Ascending aorta (tissue), 2 donors: ENCODE data around the gene TMEM256. TPM values are rescaled to one million over a fixed set of nuclear protein-coding genes. Genes with fewer than 3 reads are reported as not detected.

Experiments
- DNase-seq, 2 donors: peaks; one replicate each; pipeline ENCODE4 v3.0.0-alpha.2; 2019; ENCODE audit warnings: low spot score in 2 of 2
- H3K27ac ChIP-seq, 2 donors: fragments of 200-600 bp; sonication (generic); one replicate each; pipeline ENCODE4 v1.5.1; 2016 to 2017; ENCODE audit warnings: mild to moderate bottlenecking in 1 of 2
- H3K27me3 ChIP-seq: fragments of 200-600 bp; sonication (generic); one replicate; pipeline ENCODE4 v1.5.1; 2017
- H3K36me3 ChIP-seq, 2 donors: fragments of 200-600 bp; sonication (generic); one replicate each; pipeline ENCODE4 v1.5.1; 2016
- H3K4me1 ChIP-seq, 2 donors: fragments of 200-600 bp; sonication (generic); one replicate each; pipeline ENCODE4 v1.5.1; 2016 to 2017; ENCODE audit warnings: mild to moderate bottlenecking in 1 of 2
- H3K4me3 ChIP-seq, 2 donors: fragments of 200-600 bp; sonication (generic); one replicate each; pipeline ENCODE4 v1.5.1; 2016 to 2017; ENCODE audit warnings: mild to moderate bottlenecking in 1 of 2
- H3K9me3 ChIP-seq, 2 donors: fragments of 200-600 bp; sonication (generic); one replicate each; pipeline ENCODE4 v1.5.1; 2016
- intact Hi-C: fragments of 100-400 bp; cut with DNase I; formaldehyde crosslinking; loops from one replicate; pipeline ENCODE4 v1.15.1; 2023
- total RNA-seq: library from RNA; depleted of rRNA; stranded (reverse); fragments of >200 nt; gene quantifications from one replicate; pipeline ENCODE4 v1.1.0, GENCODE V29; 2016
- TF ChIP-seq, protein P1 (sequence below), 3 experiments: fragments of 200-600 bp in 2 of 3; fragments of 450-650 bp in 1 of 3; sonication (generic) in 2 of 3; IDR thresholded peaks; one replicate each; pipeline ENCODE4 v1.5.1; 2016 to 2019; ENCODE audit warnings: antibody characterized with exemption in 3 of 3, mild to moderate bottlenecking in 1 of 3, moderate library complexity in 1 of 3

Gene TMEM256
- total RNA-seq, 1 donor from 2014 or later: 241 TPM

DNA sequence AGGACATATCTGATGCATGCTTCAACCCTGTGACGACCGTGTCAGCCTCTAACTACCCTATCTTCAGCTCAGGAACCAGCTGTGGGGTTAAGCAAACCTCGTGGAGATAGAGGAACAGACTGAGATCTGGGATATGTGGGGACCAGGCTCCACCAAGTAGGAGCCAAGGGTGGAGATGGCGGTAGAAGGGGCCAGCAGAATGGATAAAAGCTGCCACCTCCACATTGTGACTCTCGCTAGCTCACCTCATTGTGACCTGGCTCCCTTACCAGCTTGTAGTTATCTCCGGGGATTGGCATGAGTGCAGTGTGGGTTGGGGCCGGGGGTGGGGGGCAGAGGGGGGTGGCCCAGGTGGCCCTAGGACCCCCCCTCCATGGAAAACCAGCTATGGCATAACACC is 21.4 kb upstream of the TMEM256 start, which contains the start of gene SPEM2:
TSS of gene SPEM2 (plus strand) at position 301 of the 400 bp plus-strand sequence. CDS start at position 374, 73 bp downstream.
- intact Hi-C loops: no loop called here
- Histone ChIP-seq H3K36me3 (no peaks in the 10 kb centered on the region), H3K9me3 (no peaks in the 10 kb centered on the region), H3K4me1 (no peaks in the 10 kb centered on the region), H3K27me3 (no peaks in the 10 kb centered on the region), H3K27ac (no peak within 1 kb of the TSS), H3K4me3 (no peak within 1 kb of the TSS)
- no peak for DNase-seq
- TF ChIP-seq, protein P1, sequence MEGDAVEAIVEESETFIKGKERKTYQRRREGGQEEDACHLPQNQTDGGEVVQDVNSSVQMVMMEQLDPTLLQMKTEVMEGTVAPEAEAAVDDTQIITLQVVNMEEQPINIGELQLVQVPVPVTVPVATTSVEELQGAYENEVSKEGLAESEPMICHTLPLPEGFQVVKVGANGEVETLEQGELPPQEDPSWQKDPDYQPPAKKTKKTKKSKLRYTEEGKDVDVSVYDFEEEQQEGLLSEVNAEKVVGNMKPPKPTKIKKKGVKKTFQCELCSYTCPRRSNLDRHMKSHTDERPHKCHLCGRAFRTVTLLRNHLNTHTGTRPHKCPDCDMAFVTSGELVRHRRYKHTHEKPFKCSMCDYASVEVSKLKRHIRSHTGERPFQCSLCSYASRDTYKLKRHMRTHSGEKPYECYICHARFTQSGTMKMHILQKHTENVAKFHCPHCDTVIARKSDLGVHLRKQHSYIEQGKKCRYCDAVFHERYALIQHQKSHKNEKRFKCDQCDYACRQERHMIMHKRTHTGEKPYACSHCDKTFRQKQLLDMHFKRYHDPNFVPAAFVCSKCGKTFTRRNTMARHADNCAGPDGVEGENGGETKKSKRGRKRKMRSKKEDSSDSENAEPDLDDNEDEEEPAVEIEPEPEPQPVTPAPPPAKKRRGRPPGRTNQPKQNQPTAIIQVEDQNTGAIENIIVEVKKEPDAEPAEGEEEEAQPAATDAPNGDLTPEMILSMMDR (IDR thresholded peaks at IDR 0.05): no peak

DNA sequence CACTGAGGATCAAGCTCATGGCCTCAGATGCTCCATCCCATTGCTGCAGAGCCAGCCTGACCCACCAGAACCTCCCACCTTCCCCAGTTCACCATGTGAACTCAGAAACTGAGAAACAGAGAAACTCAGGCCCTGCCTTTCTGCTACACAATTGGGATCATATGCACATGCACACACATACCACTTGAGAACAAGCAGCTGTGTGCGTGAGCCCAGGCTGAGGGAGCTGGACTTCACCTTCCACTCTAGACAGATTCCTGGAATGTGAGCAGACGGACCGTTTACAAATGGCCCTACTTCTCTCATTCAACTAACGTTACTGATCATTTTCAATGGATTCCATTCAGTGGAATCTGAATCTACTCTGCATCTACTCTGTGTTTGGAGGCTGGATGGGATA is 19.8 kb upstream of the TMEM256 start:
- intact Hi-C loops: no loop called here
- Histone ChIP-seq H3K4me3 (no peak overlapping the region), H3K9me3 (no peaks in the 10 kb centered on the region), H3K36me3 (no peaks in the 10 kb centered on the region), H3K27ac (no peak overlapping the region), H3K4me1 (no peaks in the 10 kb centered on the region), H3K27me3 (no peaks in the 10 kb centered on the region)
- no peak for DNase-seq
- TF ChIP-seq, protein P1 (IDR thresholded peaks at IDR 0.05): no peak

DNA sequence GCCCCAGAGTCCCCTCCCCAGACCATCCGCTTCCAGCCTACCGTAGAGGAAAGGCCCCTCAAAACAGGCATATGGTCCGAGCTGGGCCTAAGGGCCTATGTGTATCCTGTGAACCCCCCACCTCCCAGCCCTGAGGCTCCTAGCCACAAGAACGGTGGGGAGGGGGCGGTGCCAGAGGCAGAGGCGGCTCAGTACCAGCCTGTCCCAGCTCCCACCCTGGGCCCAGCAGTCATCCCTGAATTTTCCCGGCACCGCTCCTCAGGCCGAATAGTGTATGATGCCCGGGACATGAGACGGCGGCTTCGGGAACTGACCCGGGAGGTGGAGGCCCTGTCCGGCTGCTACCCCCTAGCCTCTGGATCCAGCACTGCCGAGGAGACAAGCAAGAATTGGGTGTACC is 17.3 kb upstream of the TMEM256 start:
- peaks cover 5 to 12% of the 10 kb centered on the region in 2 donors for H3K36me3 ChIP-seq
- no peak overlapping the region for H3K27ac ChIP-seq
- intact Hi-C loops: no loop called here
- TF ChIP-seq, protein P1 (IDR thresholded peaks at IDR 0.05): no peak
- H3K4me3 ChIP-seq: no peak overlapping the region
- H3K9me3 ChIP-seq: no peaks in the 10 kb centered on the region
- H3K27me3 ChIP-seq: no peaks in the 10 kb centered on the region
- no peak for DNase-seq
- no peaks in the 10 kb centered on the region for H3K4me1 ChIP-seq

DNA sequence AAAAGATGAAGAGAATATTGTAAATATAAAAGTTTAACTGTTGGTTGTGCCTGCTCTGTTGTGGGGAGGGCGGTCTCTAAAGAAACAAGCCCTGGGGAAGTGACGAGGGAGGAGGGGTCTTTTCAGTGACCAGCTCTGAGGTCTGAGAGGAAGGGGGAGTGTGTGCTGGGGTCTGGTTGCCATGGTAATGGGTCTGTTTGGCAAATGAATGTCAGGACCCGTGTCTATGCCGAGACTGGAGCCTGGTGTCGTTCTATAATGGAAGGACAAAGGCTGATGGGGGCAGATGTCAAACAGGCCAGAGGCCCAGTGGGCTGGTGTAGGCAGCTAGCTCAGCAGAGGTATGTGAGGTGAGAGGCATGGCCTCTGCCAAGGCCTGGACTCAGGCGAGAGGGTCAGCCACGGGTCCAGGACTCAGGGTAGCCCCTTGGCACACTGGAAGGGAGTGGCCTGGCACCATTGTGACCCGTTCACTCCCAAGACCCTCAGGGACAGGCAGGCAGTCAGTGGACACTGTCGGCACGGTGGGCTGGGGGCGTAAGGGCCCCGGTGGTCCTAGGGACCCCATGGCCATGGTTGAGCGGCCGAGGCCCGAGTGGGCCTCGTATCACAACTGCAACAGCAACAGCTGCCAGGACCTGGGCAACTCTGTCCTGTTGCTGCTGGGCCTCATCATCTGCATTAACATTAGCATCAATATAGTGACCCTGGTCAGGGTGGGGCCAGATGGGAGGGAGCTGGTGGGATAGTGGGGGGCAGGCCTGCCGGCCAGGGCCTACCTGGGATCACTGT is 16.1 kb upstream of the TMEM256 start, which contains the start of gene SPEM1:
TSS of gene SPEM1 (plus strand) at position 506 of the 792 bp plus-strand sequence. CDS start at position 567, 61 bp downstream.
- intact Hi-C loops: no loop called here
- no peaks in the 10 kb centered on the region for H3K9me3 ChIP-seq
- DNase-seq: no peak

DNA sequence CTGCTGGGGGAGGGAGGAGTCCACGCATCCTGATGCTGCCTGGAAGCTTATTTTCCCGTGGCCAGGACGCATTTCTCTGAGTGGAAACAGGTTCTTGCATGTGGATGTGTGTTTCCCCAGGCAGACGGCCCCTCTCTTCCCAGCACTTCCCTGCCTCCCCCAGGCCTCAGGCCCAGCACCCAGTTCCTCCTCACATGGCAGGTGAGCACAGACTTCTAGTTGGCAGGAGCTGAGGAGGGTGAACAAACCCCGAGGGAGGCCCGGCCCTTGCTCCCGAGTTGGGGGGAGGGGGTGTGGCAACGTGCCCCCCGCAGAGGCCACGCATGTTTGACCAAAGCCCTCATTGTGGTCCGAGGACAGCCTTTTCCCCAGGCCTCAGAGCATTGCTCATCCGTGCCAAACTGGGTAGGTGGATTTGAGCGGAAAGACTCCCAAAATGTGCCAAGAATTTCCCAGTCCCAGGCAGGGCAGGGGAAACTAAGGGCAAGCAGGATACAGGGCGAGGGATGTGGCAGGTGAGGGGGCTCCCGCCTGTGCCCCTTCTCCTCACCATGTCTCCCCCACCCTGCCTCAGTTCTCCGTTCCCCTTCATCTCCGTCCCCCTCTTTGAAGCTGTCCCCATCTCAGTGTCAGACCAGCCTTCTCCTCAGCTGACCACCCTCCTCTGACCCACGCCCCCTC is 14.7 kb upstream of the TMEM256 start:
- H3K36me3 ChIP-seq: peaks cover 10 to 22% of the 10 kb centered on the region in 2 donors
- no peaks in the 10 kb centered on the region for H3K9me3 ChIP-seq
- H3K4me1 ChIP-seq: no peaks in the 10 kb centered on the region
- intact Hi-C loops: no loop called here
- no peak overlapping the region for H3K4me3 ChIP-seq
- DNase-seq: no peak
- TF ChIP-seq, protein P1 (IDR thresholded peaks at IDR 0.05): no peak
- no peaks in the 10 kb centered on the region for H3K27me3 ChIP-seq
- H3K27ac ChIP-seq: no peak overlapping the region

More for the DNA sequence above, 16.1 kb upstream of the TMEM256 start, which contains the start of gene SPEM1:
- peaks cover 10 to 21% of the 10 kb centered on the region in 2 donors for H3K36me3 ChIP-seq
- TF ChIP-seq, protein P1 (IDR thresholded peaks at IDR 0.05): no peak
- no peaks in the 10 kb centered on the region for H3K4me1 ChIP-seq
- H3K27me3 ChIP-seq: no peaks in the 10 kb centered on the region
- H3K27ac ChIP-seq: no peak within 1 kb of the TSS
- no peak within 1 kb of the TSS for H3K4me3 ChIP-seq
